Ectodermal cell (in vitro differentiated cells): ENCODE measurements around the gene SLC2A3.
"Not testable (repeated sequence)": the region's sequence is repeated elsewhere in the genome, so short reads cannot be mapped to it uniquely, and the experiment has no call there.

Experiments
- H3K27ac ChIP-seq: 2 replicates; pipeline ENCODE4 v1.7.0; 2013; ENCODE audit warnings: mild to moderate bottlenecking, low read depth, low read length; ENCODE audit not compliant: insufficient read depth, poor library complexity, severe bottlenecking
- H3K27me3 ChIP-seq: 2 replicates; pipeline ENCODE4 v1.7.0; 2013; ENCODE audit warnings: mild to moderate bottlenecking, low read length; ENCODE audit not compliant: insufficient read depth, control insufficient read depth, poor library complexity, severe bottlenecking
- H3K36me3 ChIP-seq: one replicate; pipeline ENCODE4 v1.7.0; 2013; ENCODE audit warnings: low read length; ENCODE audit not compliant: control insufficient read depth, insufficient read depth
- H3K4me1 ChIP-seq: one replicate; pipeline ENCODE4 v1.7.0; 2013; ENCODE audit warnings: low read length; ENCODE audit not compliant: control insufficient read depth, insufficient read depth
- H3K4me3 ChIP-seq: 2 replicates; pipeline ENCODE4 v1.7.0; 2013; ENCODE audit warnings: low read depth, low read length, control low read depth; ENCODE audit not compliant: insufficient read depth
- H3K9me3 ChIP-seq: 2 replicates; pipeline ENCODE4 v1.7.0; 2013; ENCODE audit warnings: mild to moderate bottlenecking, low read length, moderate library complexity; ENCODE audit not compliant: control insufficient read depth
- WGBS, 2 experiments: methylation state at CpG; one replicate each; pipeline ENCODE4 v1.1.7; 2013; ENCODE audit warnings: missing lambda C conversion rate in 2 of 2; 5-methylcytosine and 5-hydroxymethylcytosine counted together

The SLC2A3 gene

DNA sequence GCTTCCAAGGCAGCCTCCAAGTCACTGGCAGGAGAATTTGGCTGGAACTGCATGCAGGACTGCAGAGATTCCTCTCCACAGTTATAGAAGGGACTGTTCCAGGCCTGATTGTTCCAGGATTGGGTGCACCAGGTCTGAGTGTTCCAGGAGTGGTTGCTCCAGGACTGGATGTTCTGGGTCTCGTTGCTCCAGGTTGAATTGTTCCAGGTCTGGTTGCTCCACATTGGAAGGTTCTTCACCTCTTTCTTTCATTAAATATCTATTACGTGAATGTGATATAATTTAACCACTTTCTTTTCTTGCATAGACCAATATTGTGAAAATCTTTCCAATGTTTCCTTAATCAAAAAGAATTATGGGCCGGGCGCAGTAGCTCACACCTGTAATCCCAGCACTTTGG is 39.3 kb downstream of the SLC2A3 start:
- not testable (repeated sequence) for H3K27me3 ChIP-seq, H3K9me3 ChIP-seq, H3K4me1 ChIP-seq, H3K36me3 ChIP-seq, H3K27ac ChIP-seq, H3K4me3 ChIP-seq
- WGBS, 2 experiments, result 94 to 96% methylated on average over 4 of the region's 4 CpGs

DNA sequence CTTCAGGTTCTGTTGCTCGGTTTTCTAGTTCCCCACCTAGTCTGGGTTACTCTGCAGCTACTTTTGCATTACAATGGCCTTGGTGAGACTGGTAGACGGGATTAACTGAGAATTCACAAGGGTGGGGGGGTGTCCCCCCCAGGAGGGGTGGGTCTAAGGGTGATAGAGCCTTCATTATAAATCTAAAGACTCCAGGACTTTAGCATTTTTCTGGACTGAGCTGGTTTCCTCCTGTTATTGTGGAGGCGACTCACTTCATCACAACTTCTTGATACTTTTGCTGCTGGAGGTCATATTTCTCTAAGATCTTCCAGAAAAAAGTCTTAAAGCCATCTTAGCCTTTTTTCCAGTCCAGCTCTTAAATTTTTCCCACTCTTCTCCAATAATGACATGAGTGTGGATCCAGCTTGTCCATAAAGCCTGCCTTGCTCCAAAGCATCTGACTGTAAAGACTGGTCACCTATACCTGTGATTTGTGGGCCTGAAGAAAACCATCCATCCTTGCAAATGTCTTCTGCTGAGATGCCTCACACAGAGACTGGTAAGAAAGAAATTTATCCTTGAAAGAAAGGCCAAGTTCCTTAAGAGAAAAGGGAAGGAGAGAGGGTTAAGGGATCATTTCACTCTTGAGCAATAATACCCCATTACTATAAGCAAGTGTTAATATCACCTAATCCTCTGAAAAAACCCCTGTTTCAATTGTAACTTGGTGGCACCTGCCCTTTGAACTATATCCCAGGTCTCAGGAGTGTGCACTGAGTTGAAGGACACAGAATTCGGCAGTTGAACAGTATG is 43.6 kb downstream of the SLC2A3 start:
- Histone ChIP-seq H3K4me1 (peaks cover 9% of the 10 kb centered on the region), H3K36me3 (no peaks in the 10 kb centered on the region), H3K27me3 (no peaks in the 10 kb centered on the region), H3K27ac (no peak overlapping the region), H3K4me3 (no peak overlapping the region), H3K9me3 (no peaks in the 10 kb centered on the region)
- WGBS, 2 experiments, result 76 to 78% methylated on average over 3 of the region's 4 CpGs

DNA sequence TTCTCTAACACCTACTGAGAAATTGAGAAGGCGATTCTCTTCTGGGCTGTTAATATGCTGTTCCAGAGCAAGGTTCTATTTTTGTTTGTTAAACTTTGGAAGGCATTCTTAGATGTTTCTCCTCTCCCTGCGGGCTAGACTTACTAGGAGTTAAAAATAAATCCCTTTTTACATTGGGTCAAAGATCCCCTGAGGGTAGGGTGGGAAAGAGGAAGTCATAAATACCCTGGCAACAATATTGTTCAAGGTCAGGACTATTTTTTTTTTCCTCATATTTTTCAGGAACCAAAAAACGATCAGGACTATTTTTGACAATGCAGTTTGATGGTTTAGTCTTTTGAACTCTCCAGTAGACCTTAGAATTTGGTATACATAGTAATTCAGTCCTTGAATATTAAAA is 51.3 kb downstream of the SLC2A3 start:
- Histone ChIP-seq H3K27me3 (no peaks in the 10 kb centered on the region), H3K9me3 (no peaks in the 10 kb centered on the region), H3K36me3 (no peaks in the 10 kb centered on the region), H3K4me3 (no peak overlapping the region), H3K4me1 (no peaks in the 10 kb centered on the region), H3K27ac (no peak overlapping the region)
- WGBS, 2 experiments, result 89 to 96% methylated on average over 1 to 3 of the region's 3 CpGs

DNA sequence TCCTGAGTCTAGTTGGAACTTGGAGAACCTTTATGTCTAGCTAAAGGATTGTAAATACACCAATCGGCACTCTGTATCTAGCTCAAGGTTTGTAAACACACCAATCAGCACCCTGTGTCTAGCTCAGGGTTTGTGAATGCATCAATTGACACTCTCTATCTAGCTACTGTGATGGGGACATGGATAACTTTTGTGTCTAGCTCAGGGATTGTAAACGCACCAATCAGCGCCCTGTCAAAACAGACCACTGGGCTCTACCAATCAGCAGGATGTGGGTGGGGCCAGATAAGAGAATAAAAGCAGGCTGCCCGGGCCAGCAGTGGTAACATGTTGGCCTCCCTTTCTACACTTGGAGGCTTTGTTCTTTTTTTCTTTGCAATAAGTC is 54.3 kb downstream of the SLC2A3 start:
- not testable (repeated sequence) for H3K4me1 ChIP-seq, H3K27ac ChIP-seq, H3K27me3 ChIP-seq, H3K4me3 ChIP-seq, H3K9me3 ChIP-seq, H3K36me3 ChIP-seq
- WGBS, 2 experiments, result 89 to 90% methylated on average over 4 of the region's 4 CpGs

DNA sequence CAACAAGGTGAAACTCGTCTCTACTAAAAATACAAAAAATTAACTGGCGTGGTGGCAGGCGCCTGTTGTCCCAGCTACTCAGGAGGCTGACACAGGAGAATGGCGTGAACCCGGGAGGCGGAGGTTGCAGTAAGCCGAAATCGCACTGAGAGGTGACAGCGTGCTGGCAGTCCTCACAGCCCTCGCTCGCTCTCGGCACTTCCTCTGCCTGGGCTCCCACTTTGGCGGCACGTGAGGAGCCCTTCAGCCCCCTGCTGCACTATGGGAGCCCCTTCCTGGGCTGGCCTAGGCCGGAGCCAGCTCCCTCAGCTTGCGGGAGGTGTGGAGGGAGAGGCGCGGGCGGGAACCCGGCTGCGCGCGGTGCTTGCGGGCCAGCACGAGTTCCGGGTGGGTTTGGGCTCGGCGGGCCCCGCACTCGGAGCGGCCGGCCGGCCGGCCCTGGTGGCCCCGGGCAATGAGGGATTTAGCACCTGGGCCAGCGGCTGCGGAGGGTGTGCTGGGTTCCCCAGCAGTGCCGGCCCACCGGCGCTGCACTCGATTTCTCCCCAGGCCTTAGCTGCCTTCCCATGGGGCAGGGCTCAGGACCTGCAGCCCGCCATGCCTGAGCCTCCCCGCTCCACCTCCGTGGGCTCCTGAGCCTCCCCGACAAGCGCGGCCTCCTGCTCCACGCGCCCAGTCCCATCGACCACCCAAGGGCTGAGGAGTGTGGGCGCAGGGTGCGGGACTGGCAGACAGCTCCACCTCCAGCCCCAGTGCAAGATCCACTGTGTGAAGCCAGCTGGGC is 54.8 kb downstream of the SLC2A3 start:
- not testable (repeated sequence) for H3K4me3 ChIP-seq, H3K27ac ChIP-seq, H3K27me3 ChIP-seq, H3K36me3 ChIP-seq, H3K4me1 ChIP-seq, H3K9me3 ChIP-seq
- WGBS, 2 experiments, result 92 to 93% methylated on average over 52 of the region's 52 CpGs

DNA sequence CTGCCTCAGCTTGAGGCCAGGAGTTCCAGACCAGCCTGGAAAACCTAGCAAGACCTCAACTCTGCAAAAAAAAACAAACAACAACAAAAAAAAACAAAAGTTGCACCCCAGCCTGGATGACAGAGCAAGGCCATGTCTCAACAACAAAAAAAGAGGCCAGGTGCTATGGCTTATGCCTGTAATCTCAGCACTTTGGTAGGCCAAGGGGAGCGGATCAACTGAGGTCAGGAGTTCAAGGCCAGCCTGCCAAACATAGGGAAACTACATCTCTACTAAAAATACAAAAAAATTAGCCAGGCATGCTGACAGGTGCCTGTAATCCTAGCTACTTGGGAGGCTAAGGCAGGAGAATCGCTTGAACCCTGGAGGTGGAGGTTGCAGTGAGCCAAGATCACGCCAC is 56.7 kb downstream of the SLC2A3 start:
- Histone ChIP-seq H3K4me3 (no peak overlapping the region), H3K4me1 (no peaks in the 10 kb centered on the region), H3K27me3 (no peaks in the 10 kb centered on the region), H3K27ac (no peak overlapping the region), H3K9me3 (no peaks in the 10 kb centered on the region), H3K36me3 (no peaks in the 10 kb centered on the region)
- 89 to 94% methylated on average over 3 of the region's 3 CpGs for WGBS, 2 experiments

DNA sequence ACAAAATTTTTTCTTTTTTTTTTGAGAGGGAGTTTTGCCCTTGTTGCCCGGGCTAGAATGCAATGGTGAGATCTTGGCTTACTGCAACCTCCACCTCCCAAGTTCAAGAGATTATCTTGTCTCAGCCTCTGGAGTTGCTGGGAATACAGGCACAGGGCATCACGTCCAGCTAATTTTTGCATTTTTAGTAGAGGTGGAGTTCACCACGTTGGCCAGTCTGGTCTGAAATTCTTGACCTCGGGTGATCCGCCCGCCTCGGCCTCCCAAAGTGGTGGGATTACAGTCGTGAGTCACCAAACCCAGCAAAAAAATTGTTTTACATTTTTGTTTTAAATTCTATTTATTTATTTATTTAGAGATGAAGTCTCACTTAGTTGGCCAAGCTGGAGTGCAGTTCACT is 58.6 kb downstream of the SLC2A3 start:
- 93 to 94% methylated on average over 8 of the region's 8 CpGs for WGBS, 2 experiments
- H3K27me3 ChIP-seq, result no peaks in the 10 kb centered on the region
- no peak overlapping the region for H3K4me3 ChIP-seq
- H3K27ac ChIP-seq, result no peak overlapping the region
- no peaks in the 10 kb centered on the region for H3K4me1 ChIP-seq
- H3K36me3 ChIP-seq, result no peaks in the 10 kb centered on the region
- no peaks in the 10 kb centered on the region for H3K9me3 ChIP-seq

DNA sequence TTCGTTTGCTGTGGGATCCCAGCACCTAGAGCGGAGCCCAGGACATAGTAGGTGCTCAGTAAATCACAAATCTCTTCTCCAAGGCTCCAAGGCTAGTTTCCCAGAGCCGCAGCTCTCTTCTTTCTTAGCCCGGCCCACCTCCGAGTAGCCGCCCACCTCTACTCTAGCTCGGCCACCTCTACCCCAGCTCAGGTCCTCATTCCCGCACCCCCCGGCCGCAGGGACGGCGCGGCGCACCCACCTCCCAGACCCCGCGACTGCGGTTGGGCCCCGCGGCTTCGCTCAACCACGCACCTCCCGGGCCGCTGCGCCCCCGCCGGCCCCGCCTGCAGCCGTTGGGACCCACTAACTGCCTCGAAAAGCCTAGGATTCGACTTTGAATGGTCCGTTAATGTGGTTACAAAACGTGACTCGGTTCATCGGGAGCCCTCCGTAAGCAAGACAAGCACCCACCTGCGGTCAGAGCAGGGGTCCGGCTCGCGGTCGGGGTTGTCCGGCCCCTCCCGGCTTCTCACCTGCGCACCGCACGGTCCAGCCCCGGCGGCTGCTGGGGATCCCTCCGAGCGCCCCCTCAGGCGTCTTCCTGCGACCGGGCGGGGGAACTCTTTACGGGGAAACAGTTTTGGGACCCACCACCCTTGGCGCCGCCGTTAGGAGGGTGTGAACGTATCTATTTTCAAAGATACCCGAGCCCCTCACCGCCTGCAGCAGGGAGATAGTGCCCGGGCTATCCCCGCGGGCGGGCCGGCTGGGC is 63.2 kb downstream of the SLC2A3 start, which contains the start of gene SLC2A14:
TSS of gene SLC2A14 (minus strand) at position 350 of the 754 bp plus-strand sequence. CDS start 3,035 bp downstream, outside the sequence.
- H3K27me3 ChIP-seq, result no peaks in the 10 kb centered on the region
- no peak within 1 kb of the TSS for H3K4me3 ChIP-seq
- no peaks in the 10 kb centered on the region for H3K9me3 ChIP-seq
- no peak within 1 kb of the TSS for H3K27ac ChIP-seq
- H3K4me1 ChIP-seq, result no peaks in the 10 kb centered on the region
- no peaks in the 10 kb centered on the region for H3K36me3 ChIP-seq
- WGBS, 2 experiments, result 95 to 96% methylated on average over 65 of the region's 65 CpGs

DNA sequence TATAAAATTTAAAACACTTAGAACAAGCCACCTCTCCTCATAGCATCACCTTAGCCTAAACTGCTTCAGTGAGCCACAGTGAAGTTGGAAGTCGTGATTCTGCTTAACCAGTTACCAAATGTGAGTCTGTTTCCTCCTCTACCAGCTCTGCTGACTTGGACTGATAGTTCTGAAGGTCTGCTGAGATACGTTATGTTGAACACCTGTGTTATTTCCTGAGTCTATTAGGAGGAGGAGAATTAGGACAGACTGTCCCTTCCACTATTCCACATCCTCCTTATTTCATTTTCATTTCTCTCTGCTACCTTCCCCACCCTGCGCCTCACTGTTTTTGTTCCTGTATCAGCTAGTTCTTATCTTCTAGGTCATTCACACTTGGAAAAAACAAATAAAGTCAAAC is 65.7 kb downstream of the SLC2A3 start:
- 85 to 93% methylated on average over 2 to 3 of the region's 3 CpGs for WGBS, 2 experiments
- Histone ChIP-seq H3K4me1 (no peaks in the 10 kb centered on the region), H3K36me3 (no peaks in the 10 kb centered on the region), H3K27ac (no peak overlapping the region), H3K4me3 (no peak overlapping the region), H3K27me3 (no peaks in the 10 kb centered on the region), H3K9me3 (no peaks in the 10 kb centered on the region)
